Retinal pigment epithelial cell (primary cell): ENCODE measurements around the gene SSU72.

ENCODE experiments used
- DNase-seq: peaks from one replicate; pipeline ENCODE4 v3.0.0-alpha.2; 2010; ENCODE audit warnings: low read depth
- H3K4me3 ChIP-seq: 2 replicates; pipeline ENCODE4 v1.5.1; 2011; ENCODE audit warnings: mild to moderate bottlenecking, low read length, control low read depth, moderate library complexity
- TF ChIP-seq, protein P1 (sequence below): conservative IDR thresholded peaks from 2 replicates; pipeline ENCODE4 v1.5.1; 2011; ENCODE audit warnings: low read depth, low read length, control low read depth, inconsistent platforms

The SSU72 gene

DNA sequence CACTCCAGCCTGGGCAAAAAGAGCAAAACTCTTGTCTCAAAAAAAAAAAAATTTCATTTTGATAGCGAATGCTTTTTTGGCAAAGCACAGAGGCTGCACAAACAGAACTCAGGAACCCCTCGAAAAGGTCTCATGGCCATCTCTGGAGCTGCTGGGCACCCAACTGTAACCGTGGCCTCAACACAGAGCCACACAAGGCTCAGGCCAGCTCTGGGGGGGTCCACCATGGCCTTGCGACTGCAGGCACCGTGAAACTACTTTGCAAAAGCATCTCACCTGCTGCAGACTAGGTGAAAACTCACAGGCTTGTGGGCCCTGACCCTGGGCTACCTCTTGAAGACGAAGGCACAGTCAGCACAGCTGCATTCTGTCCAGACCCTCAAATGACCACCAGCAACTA lies 18.2 kb downstream of the SSU72 start:
- no peak for DNase-seq
- TF ChIP-seq, protein P1, sequence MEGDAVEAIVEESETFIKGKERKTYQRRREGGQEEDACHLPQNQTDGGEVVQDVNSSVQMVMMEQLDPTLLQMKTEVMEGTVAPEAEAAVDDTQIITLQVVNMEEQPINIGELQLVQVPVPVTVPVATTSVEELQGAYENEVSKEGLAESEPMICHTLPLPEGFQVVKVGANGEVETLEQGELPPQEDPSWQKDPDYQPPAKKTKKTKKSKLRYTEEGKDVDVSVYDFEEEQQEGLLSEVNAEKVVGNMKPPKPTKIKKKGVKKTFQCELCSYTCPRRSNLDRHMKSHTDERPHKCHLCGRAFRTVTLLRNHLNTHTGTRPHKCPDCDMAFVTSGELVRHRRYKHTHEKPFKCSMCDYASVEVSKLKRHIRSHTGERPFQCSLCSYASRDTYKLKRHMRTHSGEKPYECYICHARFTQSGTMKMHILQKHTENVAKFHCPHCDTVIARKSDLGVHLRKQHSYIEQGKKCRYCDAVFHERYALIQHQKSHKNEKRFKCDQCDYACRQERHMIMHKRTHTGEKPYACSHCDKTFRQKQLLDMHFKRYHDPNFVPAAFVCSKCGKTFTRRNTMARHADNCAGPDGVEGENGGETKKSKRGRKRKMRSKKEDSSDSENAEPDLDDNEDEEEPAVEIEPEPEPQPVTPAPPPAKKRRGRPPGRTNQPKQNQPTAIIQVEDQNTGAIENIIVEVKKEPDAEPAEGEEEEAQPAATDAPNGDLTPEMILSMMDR, result no peak
- H3K4me3 ChIP-seq, result no peak overlapping the region

DNA sequence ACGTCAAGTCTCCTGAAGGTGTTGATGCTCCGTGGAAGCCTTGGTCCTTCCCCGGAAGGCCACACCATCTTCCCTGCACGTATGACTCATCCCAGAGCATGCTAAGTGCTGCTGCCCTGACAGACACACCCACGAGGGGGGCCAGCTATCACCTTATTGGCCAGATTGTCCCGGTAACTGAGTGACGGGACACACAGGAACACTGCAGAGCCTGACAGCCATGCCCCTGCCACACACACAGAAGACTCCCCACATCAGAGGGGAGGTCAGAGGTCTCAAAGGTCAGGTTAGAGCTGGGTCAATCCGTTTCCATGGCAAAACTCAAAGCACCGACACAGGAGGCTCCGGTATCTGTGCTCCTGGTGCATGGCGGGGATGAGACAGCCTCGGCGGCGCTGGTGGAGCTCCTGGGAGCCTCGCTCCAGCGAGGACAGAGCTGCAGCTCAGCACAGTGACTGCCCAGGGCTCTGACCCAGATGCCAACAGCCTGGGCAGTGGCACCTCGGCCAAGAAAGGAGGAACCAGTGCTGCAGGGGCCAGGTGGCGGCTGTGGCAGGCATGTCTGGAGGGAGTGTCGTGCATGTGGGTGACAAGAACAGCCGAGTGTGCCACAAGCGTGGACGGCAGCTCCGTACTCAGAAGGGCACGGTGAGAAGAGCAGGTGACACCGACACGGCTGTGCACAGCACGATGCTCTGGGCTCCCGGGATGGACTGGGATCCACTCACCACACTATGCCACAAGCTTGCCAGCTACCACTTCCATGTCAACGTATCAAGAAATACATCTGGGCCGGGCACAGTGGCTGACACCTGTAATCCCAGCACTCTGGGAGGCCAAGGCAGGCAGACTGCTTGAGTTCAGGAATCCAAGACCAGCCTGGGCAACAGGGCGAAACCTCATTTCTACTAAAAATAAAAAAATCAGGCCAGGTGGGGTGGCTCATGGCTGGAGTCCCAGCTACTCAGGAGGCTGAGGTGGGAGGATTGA lies 19.4 kb downstream of the SSU72 start:
- no peak for DNase-seq
- TF ChIP-seq, protein P1, result no peak
- no peak overlapping the region for H3K4me3 ChIP-seq

DNA sequence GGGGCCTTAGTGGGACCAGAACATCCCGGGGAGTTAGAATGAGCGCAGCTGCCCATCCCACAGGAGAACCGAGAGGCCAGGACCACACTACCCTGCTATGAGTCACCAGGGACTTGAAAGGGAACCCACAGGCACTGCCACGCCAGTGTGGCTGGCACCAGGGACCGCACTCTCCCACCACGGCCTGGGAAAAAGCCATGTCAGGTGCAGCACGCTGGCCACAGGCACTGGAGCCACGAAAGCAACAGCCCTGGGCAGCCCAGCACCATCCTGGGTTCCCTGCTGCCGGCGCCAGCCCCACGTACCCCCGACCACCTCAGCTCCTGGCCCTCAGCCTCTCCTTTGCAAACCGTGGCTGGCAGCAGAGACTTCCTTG lies 20.1 kb downstream of the SSU72 start:
- no peak for DNase-seq
- no peak overlapping the region for H3K4me3 ChIP-seq
- TF ChIP-seq, protein P1, result no peak

DNA sequence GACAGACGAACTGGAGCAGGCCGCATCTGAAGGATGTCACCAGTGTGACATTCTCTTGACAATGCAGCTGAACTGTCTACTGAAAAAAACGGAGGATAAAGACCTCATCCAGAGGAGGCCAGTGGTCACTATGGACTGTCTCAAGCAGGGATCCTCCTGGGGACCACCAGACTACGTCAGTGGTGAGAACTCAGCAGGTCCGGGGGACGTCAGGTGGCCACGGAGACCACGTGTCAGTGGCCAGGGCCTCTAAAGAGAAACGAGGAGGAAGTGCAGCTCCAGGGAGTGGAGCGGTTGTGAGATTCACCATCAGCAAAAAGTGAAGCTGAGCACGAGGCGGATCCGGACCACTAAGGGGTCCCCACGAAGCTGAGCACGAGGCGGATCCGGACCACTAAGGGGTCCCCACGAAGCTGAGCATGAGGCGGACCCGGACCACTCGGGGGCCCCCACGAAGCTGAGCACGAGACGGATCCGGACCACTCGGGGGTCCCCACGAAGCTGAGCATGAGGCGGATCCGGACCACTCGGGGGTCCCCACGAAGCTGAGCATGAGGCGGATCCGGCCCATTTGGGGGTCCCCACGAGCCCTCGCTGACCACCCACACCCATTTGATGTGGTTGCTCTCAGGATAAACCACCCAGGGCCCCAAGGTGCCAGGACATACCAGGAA lies 20.7 kb downstream of the SSU72 start:
- no peak for DNase-seq
- no peak overlapping the region for H3K4me3 ChIP-seq
- TF ChIP-seq, protein P1, result no peak

DNA sequence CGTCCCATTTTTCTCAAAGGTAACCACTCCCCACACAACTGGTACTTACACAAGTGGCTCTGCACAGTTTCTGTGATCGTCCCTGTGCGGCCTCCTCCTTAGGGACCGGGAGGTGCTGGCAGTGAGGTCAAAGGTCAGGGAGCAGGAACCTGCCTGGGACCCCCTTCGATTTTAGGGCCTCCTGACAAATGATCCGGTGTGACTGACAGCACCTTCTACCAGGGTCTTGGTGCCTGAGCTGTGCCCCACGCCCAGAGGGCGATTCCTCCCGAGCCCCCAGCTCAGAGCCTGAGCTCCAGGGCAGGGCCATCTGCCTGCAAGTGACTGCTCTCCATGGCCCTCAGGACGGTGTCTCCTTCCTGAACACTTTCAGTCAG lies 22.4 kb downstream of the SSU72 start:
- H3K4me3 ChIP-seq, result no peak overlapping the region
- no peak for DNase-seq
- TF ChIP-seq, protein P1, result no peak

DNA sequence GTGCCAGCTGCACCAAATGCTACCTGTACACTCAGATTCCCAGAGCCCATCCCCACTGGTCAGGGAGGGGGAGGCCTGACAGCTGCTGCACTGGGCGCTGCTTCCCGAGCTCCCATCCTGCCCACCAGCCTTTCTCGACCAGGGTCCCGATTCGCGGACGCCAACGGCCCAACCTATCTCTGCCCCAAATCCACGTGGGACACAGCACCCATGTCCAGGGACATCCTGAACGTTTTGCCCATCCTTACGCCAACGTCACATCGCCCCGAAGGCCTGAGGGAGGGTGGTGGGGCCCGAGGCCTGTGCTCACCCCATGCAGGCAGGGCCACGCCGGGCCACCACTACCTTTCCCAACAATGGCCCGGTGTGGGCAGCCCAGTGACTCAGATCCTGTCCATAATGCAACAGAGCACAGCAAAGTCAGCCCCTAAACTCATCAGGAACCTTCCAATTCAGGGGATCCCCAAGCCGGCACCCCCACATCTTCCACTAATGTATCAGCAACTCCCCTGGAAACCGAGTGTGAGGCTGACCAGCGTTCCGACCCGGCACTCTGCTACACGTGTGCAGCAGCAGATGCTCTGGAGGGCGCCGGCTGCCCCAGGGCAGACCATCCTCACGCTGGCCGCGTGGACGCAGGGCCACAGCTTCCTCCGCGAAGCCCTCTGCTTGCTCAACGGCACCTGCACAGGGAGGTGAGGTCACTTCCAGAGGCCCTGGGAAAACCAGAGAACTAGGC lies 23.0 kb downstream of the SSU72 start:
- H3K4me3 ChIP-seq, result no peak overlapping the region
- TF ChIP-seq, protein P1, result no peak
- no peak for DNase-seq
